GM19324 (cell line): Measurements from ENCODE around the gene RALGDS.
"Not testable (repeated sequence)": the region's sequence is repeated elsewhere in the genome, so short reads cannot be mapped to it uniquely, and the experiment has no call there.

Source experiments
- ATAC-seq: cut with Tn5 transposase; IDR thresholded peaks from one replicate; pipeline ENCODE4 v1.9.1; 2021; ENCODE audit warnings: mild to moderate bottlenecking, moderate library complexity; ENCODE audit not compliant: unreplicated experiment, low FRiP score

RALGDS gene

GRCh38 chr9:133072210-133072609 lies 48.8 kb downstream of the RALGDS start:
- ATAC-seq: not testable (repeated sequence)

GRCh38 chr9:133071484-133072150 lies 49.4 kb downstream of the RALGDS start:
- ATAC-seq: no peak

- ATAC-seq: not testable (repeated sequence)
Observed at GRCh38 chr9:133070985-133071384, 50.1 kb downstream of the RALGDS start.

- not testable (repeated sequence) for ATAC-seq
Observed at GRCh38 chr9:133070500-133070961, 50.5 kb downstream of the RALGDS start.

- ATAC-seq: not testable (repeated sequence)
Observed at GRCh38 chr9:133068431-133068830, 52.6 kb downstream of the RALGDS start.

- no peak for ATAC-seq
Observed at GRCh38 chr9:133067813-133068212, 53.2 kb downstream of the RALGDS start.

- ATAC-seq: no peak
Observed at GRCh38 chr9:133067006-133067405, 54.0 kb downstream of the RALGDS start.

- ATAC-seq: no peak
Observed at GRCh38 chr9:133066181-133066983, 54.7 kb downstream of the RALGDS start.

- ATAC-seq: no peak
Observed at GRCh38 chr9:133065070-133065388, 56.0 kb downstream of the RALGDS start.

GRCh38 chr9:133064241-133065069 lies 56.6 kb downstream of the RALGDS start:
- ATAC-seq: no peak

- ATAC-seq: no peak
Observed at GRCh38 chr9:133063500-133064231, 57.4 kb downstream of the RALGDS start.

GRCh38 chr9:133063159-133063499 lies 57.9 kb downstream of the RALGDS start:
- ATAC-seq: no peak

GRCh38 chr9:133062569-133062968 lies 58.5 kb downstream of the RALGDS start:
- ATAC-seq: not testable (repeated sequence)

- not testable (repeated sequence) for ATAC-seq
Observed at GRCh38 chr9:133061764-133062145, 59.3 kb downstream of the RALGDS start, which contains the start of gene CEL. TSS of gene CEL (plus strand) at chr9:133061981. CDS start at chr9:133062003, 22 bp downstream.

- ATAC-seq: not testable (repeated sequence)
Observed at GRCh38 chr9:133061019-133061763, 59.8 kb downstream of the RALGDS start.

- no peak for ATAC-seq
Observed at GRCh38 chr9:133060417-133060841, 60.6 kb downstream of the RALGDS start.

GRCh38 chr9:133059623-133060022 lies 61.4 kb downstream of the RALGDS start:
- no peak for ATAC-seq

- ATAC-seq: no peak
Observed at GRCh38 chr9:133058550-133059320, 62.3 kb downstream of the RALGDS start.

- ATAC-seq: no peak
Observed at GRCh38 chr9:133058071-133058470, 63.0 kb downstream of the RALGDS start.
